HG03139 (cell line): ENCODE data around the gene ERBIN.
"Not testable (repeated sequence)": the region's sequence is repeated elsewhere in the genome, so short reads cannot be mapped to it uniquely, and the experiment has no call there.

Experiments
- ATAC-seq: cut with Tn5 transposase; IDR thresholded peaks from one replicate; pipeline ENCODE4 v1.9.1; 2021; ENCODE audit not compliant: unreplicated experiment

ERBIN gene, protein sequence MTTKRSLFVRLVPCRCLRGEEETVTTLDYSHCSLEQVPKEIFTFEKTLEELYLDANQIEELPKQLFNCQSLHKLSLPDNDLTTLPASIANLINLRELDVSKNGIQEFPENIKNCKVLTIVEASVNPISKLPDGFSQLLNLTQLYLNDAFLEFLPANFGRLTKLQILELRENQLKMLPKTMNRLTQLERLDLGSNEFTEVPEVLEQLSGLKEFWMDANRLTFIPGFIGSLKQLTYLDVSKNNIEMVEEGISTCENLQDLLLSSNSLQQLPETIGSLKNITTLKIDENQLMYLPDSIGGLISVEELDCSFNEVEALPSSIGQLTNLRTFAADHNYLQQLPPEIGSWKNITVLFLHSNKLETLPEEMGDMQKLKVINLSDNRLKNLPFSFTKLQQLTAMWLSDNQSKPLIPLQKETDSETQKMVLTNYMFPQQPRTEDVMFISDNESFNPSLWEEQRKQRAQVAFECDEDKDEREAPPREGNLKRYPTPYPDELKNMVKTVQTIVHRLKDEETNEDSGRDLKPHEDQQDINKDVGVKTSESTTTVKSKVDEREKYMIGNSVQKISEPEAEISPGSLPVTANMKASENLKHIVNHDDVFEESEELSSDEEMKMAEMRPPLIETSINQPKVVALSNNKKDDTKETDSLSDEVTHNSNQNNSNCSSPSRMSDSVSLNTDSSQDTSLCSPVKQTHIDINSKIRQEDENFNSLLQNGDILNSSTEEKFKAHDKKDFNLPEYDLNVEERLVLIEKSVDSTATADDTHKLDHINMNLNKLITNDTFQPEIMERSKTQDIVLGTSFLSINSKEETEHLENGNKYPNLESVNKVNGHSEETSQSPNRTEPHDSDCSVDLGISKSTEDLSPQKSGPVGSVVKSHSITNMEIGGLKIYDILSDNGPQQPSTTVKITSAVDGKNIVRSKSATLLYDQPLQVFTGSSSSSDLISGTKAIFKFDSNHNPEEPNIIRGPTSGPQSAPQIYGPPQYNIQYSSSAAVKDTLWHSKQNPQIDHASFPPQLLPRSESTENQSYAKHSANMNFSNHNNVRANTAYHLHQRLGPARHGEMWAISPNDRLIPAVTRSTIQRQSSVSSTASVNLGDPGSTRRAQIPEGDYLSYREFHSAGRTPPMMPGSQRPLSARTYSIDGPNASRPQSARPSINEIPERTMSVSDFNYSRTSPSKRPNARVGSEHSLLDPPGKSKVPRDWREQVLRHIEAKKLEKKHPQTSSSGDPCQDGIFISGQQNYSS (N-terminal part only)

DNA sequence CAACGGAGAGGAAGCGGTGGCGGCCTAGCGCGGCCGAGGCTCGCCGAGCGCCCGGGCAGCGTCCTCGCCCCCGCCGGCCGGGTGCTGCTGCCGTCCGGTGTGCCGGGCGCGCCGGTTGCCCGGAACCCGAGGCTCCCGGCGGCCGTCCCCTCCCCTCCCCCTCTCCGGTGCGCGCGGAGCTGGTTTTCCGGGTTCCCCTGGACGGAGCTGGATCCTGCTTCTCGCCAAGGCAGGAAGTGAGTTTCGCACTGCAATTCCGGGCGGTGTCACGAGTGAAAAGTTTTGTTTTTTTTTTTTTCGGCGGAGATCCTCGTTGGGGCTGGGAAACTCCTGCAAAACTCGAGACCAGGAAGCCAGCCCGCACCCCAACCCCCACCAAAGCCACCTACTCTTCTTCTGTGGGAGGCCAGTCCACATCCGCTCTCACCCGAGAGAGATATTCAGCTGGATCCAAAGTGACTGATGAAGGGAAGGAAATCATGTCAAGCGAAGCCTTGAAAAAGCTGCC, at the start of gene ERBIN:
ERBIN (plus strand) TSS at position 300 of the 508 bp plus-strand sequence. CDS start 66,144 bp downstream, outside the sequence.
- peak; percentile 24 for ATAC-seq

DNA sequence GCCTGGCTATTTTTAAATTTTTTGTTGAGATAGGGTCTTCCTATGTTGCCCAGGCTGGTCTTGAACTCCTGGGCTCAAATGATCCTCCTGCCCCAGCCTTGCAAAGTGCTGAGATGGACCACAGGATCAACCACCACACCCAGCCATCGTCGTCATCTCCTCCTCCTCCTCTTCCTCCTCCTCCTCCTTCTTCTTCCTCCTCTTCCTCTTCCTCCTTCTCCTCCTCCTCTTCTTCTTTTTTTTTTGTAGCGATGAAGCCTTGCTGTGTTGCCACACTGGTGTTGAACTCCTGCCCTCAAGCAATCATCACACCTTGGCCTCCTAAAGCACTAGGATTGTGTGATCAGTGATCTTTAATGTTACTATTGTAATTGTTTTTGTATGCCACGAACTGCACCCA, 49.4 kb upstream of the ERBIN start:
- ATAC-seq: no peak

DNA sequence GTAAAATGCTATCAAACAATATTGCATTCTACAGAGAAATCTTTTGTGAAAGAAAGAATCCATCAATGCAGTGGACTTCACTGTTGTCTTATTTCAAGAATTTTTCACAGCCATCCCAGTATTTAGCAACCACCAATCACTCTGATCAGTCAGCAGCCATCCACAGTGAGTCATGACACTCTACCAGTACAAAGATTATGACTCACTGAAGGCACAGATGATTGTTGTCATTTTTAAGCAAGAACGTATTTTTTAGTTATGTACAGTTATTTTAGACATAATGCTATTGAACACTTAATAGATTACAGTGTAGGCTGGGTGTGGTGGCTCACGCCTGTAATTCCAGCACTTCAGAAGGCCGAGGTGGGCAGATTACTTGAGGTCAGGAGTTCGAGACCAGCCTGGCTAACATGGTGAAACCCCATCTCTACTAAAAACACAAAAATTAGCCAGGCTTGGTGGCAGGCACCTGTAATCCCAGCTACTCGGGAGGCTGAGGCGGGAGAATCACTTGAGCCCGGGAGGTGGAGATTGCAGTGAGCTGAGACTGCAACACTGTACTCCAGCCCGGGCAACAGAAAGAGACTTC, 46.6 kb upstream of the ERBIN start:
- not testable (repeated sequence) for ATAC-seq

DNA sequence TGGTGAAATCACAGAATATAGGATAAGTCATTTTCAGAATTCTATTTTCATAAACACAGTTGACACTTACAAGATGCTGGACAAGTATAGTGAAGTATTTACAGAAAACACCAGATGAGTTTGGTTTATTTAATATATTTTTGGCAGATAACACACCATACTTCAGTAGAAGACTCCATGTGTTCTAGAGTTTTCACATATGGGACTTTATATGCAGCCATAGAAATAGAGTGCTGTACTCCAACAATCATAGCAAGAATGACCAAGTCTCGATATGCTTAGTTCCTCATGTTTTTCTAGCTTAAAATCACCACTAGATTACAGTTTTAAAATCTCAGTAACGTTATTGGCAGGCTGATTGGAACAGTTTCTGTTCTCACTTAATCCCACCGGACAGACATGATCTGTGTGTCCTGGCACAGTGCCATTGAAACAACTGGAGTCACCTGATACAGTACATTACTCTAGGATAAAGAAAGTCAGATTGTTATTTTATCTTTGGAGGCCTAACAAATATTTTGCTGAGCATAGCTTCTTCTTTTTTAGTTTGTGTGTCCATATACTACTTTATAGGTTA, 45.8 kb upstream of the ERBIN start:
- no peak for ATAC-seq

DNA sequence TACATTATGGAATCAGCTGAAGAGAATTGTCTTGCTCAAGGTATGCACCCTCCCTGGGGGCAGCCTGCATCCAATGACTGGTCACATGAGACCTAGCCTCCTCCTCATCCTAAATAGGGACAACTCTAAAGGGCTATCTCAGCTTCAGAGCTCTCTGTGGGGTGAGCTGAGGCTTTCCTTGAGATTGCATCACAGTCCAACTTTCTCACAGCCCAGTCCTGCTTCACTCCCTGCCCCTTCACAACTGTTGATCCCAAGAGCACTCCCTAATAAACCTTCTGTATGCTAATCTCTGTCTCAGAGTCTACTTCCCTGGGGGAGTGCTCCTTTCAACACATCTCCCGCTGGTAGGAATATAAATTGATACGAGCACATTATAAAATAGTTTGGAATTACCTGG, 44.1 kb upstream of the ERBIN start:
- no peak for ATAC-seq

DNA sequence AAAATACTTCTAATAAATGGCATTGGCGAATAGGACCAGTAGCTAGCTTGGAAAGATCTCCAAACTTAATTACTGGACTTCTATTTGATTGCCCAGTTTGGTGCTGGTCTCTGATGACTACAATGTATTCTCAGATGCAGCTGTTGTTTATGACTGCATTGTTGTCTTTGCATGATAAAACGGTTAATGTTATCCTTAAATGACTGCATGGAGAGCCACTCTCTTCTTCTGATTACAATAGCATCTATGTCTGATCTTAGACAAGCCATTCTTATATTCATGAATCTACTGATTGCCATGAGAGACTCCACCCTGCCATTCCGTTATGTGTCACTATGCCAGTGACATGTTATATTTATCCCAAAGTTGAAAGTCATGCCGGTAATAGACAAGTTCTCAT, 42.9 kb upstream of the ERBIN start:
- ATAC-seq: no peak

DNA sequence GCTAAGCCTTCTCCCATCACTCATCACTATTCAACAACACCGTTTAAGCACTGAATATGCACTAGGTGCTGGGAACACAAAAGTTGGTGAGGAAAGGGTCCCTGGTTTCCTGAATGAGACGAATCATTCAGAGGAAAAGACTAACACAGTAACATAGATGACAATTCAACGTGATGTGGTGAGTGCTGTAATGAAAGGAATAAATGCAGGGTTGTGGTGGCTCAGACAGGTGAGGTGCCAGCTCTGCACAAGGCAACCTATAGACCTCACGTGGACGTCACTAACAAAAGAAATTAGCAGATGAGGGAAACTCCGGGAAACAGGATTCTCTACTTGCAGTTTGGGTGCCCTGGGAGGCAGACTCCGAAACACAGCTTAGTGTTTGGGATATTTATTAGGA, 40.0 kb upstream of the ERBIN start:
- ATAC-seq: no peak

DNA sequence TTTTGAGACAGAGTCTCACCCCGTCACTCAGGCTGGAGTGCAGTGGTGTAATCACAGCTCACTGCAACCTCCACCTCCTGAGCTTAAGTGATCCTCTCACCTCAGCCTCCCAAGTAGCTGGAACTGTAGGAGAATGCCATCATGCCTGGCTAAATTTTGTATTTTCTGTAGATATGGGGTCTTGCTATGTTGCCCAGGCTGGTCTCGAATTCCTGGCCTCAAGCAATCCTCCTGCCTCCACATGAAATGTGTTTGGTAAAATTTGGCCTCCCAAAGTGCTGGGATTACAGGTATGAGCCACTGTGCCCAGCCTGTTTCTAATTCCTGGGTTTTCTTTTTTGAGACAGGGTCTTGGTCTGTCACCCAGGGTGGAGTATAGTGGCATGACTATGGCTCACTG, 34.4 kb upstream of the ERBIN start:
- ATAC-seq: not testable (repeated sequence)

DNA sequence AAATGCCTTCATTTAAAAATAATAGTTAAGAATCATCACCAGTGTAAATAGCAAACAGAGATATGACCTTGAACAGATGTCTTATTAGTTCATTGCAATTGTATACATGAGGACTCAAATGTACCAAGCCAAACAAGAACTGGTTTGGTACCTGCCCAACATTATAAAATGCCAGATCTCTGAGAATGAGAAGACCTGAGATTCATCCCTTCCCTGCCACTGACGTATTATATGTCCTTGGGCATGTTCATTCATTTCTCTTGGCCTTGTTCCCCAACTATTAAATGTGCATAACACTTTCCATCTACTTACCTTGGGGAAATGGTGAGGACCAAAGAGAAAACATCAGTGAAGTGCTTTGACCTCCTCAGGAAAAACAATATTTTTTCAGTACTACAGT, 33.6 kb upstream of the ERBIN start:
- ATAC-seq: no peak

DNA sequence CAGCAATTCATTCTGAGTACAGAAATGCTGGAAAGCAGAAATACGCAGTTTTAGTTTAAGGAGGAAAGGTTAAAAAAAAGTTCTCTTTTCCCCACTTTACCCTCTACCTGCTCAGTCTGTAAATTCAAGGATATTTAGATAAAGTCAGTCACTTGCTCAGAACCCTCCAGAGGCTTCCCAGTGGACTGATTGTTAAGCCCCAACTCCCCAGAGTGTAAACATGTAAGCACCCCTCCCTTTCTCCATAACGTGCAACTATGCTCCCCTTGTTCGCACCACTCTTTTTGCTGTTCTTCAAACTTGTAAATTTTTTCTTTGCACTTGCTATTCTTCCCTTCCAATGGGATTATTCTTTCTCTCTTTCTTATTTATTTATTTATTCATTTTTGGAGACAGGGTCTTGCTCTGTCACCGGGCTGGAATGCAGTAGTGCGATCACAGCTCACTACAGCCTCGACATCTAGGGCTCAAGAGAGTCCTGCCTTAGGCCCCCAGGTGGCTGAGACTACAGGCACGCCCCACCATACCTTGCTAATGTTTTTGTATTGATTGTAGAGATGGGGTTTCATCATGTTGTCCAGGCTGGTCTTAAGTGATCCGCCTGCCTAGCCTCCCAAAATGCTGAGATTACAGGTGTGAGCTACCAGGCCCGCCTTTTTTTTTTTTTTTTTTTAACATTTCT, 32.5 kb upstream of the ERBIN start:
- no peak for ATAC-seq

DNA sequence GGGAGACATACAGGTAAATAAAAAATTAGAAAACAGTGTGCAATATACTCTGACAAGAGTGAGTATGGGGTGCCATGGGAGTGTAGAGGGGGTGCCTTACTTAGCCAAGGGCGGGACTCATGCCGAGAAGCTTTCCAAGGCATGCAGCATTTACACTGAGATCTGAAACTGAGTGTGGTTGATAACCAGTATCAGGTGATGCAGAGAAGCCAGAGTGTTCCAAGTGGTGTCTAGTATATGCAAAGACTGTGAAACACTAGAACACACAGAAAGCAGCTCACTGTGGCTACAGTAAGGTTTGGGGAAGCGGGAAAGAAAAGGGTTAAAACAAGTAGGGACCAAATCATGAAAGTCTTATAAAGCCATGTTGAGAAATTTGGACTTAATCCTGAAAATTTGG, 30.5 kb upstream of the ERBIN start:
- ATAC-seq: no peak

DNA sequence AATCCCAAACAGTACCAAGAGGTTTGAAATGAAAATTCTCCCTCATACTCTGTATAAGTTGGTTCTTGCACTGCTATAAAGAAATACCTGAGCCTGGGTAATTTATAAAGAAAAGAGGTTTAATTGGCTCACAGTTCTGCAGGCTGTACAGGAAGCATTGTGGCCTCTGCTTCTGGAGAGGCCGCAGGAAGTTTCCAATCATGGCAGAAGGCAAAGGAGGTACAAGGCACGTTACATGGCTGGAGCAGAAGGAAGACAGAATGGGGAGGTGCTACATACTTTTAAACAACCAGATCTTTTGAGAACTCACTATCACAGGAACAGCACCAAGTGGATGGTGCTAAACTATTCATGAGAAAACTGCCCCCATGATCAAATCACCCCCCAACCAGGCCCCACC, 25.6 kb upstream of the ERBIN start:
- no peak for ATAC-seq

DNA sequence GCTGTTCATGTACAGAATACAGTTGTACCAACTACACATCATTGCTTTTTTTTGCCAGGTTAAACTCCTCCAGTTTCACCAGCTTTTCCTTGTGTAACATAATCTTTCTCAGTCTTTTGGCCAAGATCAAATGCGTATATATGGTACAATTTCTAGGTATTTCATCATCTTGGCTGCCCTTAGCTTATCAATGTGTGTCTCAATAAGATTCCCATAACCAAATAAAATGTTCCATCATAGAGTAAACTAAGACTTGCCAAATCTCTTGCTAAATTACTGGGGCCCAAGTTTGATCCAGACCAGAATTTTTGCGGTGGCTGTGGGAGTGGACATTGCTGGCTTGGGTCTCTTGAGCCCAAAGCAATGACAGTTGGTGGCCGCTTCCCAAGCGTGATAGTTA, 24.3 kb upstream of the ERBIN start:
- ATAC-seq: no peak

DNA sequence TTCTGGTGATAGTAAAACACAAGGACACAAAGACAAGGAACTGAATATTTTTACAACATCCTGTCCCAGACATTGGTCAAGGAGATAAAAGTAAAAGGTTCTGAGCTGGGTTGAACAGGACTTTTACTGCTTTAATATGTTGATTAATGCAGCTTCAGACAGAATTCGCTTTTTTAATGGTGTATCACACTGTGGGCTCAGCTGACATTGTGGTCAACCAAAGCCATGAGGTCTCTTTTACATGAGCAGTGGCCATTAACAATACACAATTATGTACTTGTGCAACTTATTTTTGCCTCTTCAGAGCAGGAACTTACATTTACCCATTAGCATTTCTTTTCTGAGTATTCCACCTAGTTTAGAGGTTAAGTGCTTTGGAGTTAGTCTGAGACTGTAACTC, 22.8 kb upstream of the ERBIN start:
- ATAC-seq: no peak

DNA sequence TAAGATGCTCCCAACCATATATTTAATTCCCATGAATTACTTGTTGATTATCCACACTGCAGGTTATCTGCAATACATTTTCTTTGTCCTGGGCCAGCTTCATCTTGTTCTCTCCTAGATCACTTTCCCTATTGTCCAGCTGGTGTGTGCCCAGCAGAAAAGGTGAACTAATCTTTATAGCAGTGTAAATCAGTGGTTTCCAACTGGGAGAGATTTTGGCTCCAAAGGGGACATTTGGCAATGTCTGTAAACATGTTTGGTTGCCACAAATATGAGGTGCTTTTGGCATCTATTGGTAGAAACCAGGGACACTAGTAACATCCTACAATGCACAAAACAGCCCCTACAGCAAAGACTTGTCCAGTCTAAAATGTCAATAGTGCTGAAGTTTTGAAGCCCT, 20.1 kb upstream of the ERBIN start:
- ATAC-seq: no peak

DNA sequence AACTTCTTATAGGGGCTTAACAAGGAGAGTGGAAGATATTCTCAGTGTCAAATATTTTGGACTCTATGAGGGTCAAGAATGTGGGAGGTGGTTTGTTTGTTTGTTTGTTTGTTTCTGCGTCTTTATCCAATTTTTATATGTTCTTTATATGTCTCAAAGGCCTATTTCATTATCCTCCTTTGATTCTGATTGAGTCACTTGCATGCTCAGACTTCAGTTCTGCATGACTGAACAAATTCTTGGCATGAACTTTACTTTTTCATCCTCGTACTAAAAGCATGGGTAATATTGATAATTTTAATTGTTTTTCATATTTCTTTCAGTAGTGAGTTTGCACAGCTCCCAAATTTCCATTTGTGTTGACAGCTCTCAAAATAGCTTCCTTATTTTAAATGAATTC, 19.2 kb upstream of the ERBIN start:
- ATAC-seq: no peak

DNA sequence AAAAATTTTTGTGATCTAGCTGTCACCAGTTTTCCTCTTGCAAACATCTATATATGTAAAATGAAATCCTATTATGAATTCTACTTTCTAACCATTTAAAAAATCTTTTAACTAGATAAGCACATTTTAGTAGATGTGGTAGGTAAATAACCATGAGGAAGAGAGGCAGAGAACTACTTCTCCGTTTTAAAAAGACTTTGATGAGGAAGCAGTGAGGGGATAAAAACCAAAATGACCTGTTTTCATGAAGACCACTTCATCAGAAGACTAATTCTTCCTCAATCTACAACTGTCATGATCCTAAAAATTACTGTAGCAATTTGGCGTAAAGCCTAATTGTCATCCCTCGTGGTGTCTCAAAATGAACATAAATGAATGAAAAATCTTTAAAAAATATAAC, 15.7 kb upstream of the ERBIN start:
- ATAC-seq: no peak

DNA sequence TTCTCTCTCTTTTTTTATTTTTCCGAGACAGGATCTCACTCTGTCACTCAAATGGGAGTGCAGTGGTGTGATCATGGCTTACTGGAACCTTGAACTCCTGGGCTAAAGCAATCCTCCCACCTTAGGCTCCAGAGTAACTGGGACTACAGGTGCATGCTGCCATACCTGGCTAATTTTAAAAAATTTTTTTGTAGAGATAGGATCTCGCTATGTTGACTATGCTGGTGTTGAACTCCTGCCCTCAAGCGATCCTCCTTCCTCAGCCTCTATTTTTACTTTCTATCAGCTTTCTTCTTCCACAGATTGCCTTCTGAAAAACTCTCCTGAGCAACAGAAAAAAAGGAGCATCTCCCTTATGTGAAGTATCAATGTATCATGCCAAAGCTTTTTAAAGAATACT, 14.1 kb upstream of the ERBIN start:
- ATAC-seq: no peak

DNA sequence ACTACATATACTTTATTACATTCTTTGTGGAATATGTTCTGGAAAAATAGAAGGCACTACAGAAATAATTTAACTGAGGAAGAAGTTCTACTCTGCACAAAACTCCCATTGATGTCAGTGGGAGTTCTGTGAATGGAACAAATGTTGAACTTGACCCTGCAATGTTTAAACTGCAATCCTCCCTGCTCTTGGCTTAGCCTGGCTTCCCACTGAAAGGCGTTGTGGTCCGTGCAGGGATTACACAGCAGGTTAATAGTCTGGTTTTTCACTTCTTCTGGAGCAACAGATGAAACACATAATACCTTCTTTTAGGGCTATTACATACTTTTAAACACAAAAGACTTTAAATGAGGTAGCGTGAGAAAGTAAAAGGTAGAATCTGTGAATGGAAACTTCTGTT, 12.9 kb upstream of the ERBIN start:
- no peak for ATAC-seq

DNA sequence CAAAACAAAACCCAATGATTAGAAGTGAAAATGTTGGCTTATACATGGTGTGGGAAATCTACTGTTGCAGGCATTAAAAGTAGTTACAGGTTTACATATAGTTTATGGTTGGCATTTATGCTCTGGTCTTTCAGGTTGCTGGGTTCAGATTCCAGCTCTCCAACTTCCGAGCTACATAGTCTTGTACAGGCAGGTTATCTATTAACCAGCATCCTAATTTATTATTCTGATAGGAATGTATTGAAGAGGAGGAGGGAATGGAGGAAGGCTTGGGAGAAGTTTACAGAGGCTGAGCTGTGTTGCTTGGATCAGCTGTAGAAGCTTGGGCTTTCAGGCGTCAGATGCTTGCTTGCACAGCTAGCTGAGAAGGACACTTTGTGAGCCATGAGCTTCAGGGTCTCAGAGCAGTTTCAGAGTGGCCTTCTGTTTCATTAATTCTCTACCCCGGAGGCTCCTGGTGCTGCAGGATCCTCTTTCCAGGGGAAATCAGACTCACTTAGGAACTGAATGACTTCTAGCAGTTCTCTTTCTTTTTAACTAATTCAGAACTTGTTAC, 11.7 kb upstream of the ERBIN start:
- ATAC-seq: no peak
